ENCODE results near the gene ARHGAP21. TPM values are rescaled to one million over a fixed set of nuclear protein-coding genes. Genes with fewer than 3 reads are reported as not detected.
"Not testable (repeated sequence)": the region's sequence is repeated elsewhere in the genome, so short reads cannot be mapped to it uniquely, and the experiment has no call there.

Gene ARHGAP21
- total RNA-seq, 2 experiments from 2014 or later, result 32.7 to 34.1 TPM

DNA sequence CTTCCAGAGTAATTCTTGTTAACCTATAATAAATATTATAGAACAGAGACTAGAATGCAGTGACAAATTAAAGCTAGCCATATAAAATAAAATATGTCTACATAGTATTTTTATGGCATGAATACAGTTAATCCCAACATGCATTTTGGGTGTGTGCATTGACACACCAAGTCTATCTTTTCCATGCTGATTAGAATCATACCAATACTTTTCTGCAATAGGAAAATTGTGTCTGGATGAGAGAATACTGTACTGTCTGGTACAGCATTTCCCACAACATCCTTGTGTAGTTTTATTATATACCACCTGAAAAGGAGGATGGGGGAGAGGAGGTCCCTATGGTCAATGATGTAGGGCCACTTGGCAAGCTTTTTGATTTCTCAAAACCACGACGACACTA is 100.3 kb downstream of the ARHGAP21 start:
- ATAC-seq (no peak), DNase-seq (no peak)
- H3K36me3 Mint-ChIP-seq, result no peaks in the 10 kb centered on the region
- H3K27me3 Mint-ChIP-seq, result no peaks in the 10 kb centered on the region
- no peaks in the 10 kb centered on the region for H3K9me3 Mint-ChIP-seq (ENCODE audit: low read depth)
- no peak overlapping the region for H3K27ac Mint-ChIP-seq
- CTCF ChIA-PET, result interaction anchor here (1.4 to 2.1 kb wide), 2 partner anchors 10 to 13 kb away, joined by 3 to 6 read pairs; no protein-coding TSS in a partner anchor
- no peak overlapping the region for H3K4me3 Mint-ChIP-seq
- H3K4me1 Mint-ChIP-seq, result peaks cover 13% of the 10 kb centered on the region

DNA sequence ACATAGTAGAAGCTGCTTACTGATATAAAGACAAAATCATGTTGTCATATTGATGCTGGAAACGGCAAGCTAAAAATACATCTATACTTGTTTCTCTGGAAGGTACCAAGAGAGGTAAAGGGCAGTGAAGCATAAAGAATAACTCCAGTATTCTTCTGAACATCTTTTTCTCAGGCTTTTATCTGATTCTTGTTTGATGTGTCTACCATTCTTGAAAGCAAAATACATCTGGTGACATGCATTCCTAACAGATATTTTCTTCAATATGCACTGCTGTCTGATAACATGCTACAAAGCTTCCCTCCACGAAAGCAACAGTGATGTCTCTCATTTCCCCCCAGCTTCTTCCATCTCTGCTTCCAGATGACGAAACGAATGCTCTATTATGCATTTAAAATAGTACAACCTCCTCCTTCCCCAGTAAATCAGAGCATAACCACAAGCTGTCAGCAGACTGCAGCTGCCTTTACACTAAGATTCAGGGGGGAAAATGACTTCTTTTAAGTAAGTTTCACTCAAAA is 100.8 kb downstream of the ARHGAP21 start:
- DNase-seq (no peak), ATAC-seq (peak; percentile 22)
- peak overlapping the region; percentile 61 for H3K27ac Mint-ChIP-seq
- H3K27me3 Mint-ChIP-seq, result no peaks in the 10 kb centered on the region
- no peaks in the 10 kb centered on the region for H3K36me3 Mint-ChIP-seq
- CTCF ChIA-PET, result interaction anchor here (1.0 to 2.1 kb wide), 5 partner anchors 10 to 101 kb away, joined by 3 to 6 read pairs (median 3); partner anchors contain the start of gene ARHGAP21
- H3K4me1 Mint-ChIP-seq, result peaks cover 13% of the 10 kb centered on the region
- no peaks in the 10 kb centered on the region for H3K9me3 Mint-ChIP-seq (ENCODE audit: low read depth)
- H3K4me3 Mint-ChIP-seq, result peak overlapping the region; percentile 1

DNA sequence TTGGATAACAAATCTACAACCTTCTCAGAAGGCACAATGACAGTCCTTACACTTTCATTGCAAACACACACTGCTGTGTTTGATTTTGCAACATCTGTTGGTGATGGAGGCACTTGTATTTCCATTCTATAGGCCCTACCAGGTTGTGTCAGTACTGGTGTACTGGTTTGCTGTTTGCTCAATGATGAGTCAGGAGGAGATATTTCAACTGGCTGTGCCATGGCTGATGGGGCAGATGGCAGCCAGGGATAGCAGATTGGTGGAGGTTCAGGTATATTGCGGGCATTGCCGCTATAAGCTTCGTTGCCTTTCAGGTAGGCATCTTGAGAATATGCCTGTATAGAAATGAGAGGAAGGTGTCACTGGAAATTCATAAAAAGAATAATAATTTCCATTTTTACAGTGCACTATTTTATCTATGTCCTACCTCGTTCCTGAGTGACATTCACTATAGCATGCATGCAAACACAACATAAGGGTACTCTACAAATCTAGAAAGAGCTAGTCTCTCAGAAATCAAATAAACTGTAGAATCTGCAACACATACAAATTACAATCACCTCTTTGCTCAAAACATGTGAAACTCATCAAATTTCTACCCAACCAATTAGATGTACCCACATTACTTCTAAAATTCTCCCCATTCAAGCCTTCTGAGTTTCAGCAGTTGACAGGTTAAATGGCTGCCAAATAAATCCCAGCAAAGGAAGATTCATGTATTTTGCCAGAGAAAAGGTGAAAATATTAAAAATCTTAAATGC is 102.5 kb downstream of the ARHGAP21 start:
- H3K36me3 Mint-ChIP-seq; H3K4me3 Mint-ChIP-seq; H3K9me3 Mint-ChIP-seq (ENCODE audit: low read depth); CTCF ChIA-PET; H3K27me3 Mint-ChIP-seq; H3K27ac Mint-ChIP-seq; ATAC-seq; DNase-seq: not testable (repeated sequence)
- peaks cover 13% of the 10 kb centered on the region for H3K4me1 Mint-ChIP-seq

DNA sequence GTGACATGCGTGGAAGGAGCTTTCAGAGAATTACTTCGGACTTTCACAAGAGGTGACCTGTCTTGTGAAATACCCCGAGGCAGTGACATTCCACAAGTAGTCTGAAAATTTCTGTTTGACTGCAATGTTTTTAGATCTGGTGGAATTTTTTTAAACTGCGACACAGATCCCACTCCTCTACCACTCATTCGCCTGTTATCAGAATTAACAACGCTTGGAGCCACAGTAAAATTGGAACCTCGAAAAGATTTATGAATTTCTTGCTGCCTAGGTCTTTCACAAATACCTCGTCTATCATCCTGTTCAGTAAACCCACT is 103.7 kb downstream of the ARHGAP21 start:
- H3K9me3 Mint-ChIP-seq (ENCODE audit: low read depth); H3K36me3 Mint-ChIP-seq; H3K27ac Mint-ChIP-seq; H3K27me3 Mint-ChIP-seq; CTCF ChIA-PET; ATAC-seq; H3K4me3 Mint-ChIP-seq; DNase-seq: not testable (repeated sequence)
- peaks cover 13% of the 10 kb centered on the region for H3K4me1 Mint-ChIP-seq

DNA sequence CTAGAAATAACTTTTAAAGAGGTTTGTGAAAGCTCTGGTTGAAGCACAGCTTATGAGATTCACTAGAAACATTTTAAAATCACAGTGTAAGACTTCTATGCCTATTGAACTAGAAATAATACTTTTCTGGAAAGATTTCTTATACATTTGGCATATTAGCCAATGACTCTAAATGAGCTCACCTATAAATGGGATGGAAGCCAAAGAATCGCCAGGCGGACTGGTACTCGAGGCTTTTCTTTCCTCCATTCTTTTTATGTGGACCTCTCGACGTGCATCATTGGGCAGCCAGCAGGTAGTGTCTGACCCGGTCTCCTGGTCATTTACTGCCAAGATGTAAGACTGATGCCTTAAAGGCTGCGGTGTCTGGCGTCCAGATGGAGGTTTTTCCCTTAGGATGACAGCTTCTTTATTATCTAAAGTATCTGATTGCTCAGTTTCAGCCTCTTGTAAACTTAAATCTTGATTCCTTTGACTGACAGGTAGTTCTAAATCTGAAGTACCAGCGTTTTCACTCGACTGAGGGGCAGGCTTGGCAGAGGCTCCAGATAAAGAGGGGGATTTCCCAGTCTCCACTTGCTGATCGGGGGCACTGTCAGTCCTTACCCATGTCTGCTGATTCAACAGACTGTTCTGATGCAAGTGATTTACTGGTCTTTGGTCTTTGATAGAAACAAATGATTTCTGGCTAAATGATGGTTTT is 104.2 kb downstream of the ARHGAP21 start:
- H3K36me3 Mint-ChIP-seq; CTCF ChIA-PET; H3K27me3 Mint-ChIP-seq; H3K9me3 Mint-ChIP-seq (ENCODE audit: low read depth); DNase-seq; ATAC-seq; H3K4me3 Mint-ChIP-seq: not testable (repeated sequence)
- Mint-ChIP-seq H3K27ac (peak overlapping the region; percentile 24), H3K4me1 (peaks cover 13% of the 10 kb centered on the region)

DNA sequence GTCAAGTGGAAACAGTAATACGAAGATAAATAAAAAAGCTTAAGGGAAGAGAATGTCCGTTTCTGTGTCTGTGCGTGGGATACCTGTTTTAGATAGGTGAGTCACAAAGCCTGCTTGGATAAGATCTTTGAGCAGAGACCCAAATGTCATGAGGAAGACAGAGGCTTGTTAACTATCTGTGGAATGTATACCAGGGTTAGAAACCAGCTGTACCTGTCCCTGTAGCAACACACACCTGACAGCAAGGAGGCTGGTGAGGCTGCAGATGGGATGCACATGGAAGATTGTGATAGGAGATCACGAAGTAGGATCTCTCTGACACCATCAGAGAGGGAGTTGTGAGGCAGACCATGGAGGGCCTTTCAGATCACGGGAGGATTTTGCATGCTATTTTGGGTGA is 105.3 kb downstream of the ARHGAP21 start:
- Mint-ChIP-seq H3K9me3 (ENCODE audit: low read depth) (no peaks in the 10 kb centered on the region), H3K27ac (no peak overlapping the region), H3K27me3 (no peaks in the 10 kb centered on the region), H3K4me1 (peaks cover 13% of the 10 kb centered on the region), H3K4me3 (no peak overlapping the region), H3K36me3 (peaks cover 1% of the 10 kb centered on the region)
- DNase-seq, result no peak
- CTCF ChIA-PET, result interaction anchor here (0.8 to 1.9 kb wide), 12 partner anchors 10 to 462 kb away, joined by 3 to 11 read pairs (median 6); partner anchors contain the start of gene PRTFDC1
- no peak for ATAC-seq

DNA sequence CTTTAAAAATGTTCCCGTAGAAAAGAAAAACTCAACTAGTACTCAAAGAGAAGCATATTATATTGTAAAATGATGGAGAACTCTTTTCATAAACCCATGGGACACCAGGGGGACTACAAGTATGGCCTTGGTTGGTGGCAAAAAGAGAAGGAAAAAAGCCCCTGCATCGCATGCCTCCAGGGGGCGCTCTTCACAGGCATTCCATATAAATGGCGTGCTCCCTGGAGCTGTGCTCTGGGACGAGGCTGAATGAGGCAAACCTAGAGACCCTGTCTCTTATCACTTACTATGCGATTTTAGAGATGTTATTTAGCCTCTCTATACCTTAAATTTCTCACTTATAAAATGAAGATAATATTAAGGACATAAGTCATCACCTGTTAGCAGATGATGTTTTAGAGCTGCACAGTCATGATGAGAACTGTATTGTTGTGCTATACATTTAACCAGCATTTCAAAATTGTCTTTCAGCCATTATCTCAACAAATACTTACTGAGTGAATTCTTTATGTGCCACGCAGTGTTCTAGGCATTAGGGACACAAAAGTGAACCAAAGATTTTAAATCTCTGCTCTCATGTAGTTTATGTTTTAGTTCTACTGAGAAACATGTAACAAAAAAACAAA is 105.8 kb downstream of the ARHGAP21 start:
- H3K27me3 Mint-ChIP-seq, result no peaks in the 10 kb centered on the region
- no peaks in the 10 kb centered on the region for H3K9me3 Mint-ChIP-seq (ENCODE audit: low read depth)
- CTCF ChIA-PET, result interaction anchor here (0.8 to 1.9 kb wide), 18 partner anchors 10 to 467 kb away, joined by 3 to 11 read pairs (median 4); partner anchors contain the start of gene PRTFDC1
- H3K4me1 Mint-ChIP-seq, result peaks cover 11% of the 10 kb centered on the region
- H3K36me3 Mint-ChIP-seq, result peaks cover 2% of the 10 kb centered on the region
- ATAC-seq (no peak), DNase-seq (peak; percentile 50)
- no peak overlapping the region for H3K4me3 Mint-ChIP-seq
- no peak overlapping the region for H3K27ac Mint-ChIP-seq

DNA sequence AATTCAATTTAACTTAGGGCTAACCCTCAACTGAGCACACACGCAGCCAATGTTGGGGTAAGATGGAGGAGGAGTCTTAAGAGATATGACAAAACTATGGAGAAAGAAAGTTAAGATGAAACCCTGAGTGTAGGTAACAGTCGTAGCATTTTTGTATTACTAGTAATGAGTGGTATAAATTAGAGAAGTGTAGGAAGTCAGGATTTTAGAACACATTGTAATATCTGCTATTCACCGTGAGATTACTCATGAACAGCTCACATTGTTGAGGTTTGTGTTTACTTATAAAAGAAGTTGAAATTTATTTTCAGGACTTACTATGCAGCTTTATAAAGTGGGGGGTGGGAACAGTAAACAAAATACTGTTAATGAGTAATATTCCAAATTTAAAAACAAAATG is 107.2 kb downstream of the ARHGAP21 start:
- ATAC-seq (no peak), DNase-seq (no peak)
- CTCF ChIA-PET, result interaction anchor here (1.1 to 2.0 kb wide), 3 partner anchors 8 to 464 kb away, joined by 3 to 4 read pairs (median 4); no protein-coding TSS in a partner anchor
- Mint-ChIP-seq H3K36me3 (peaks cover 2% of the 10 kb centered on the region), H3K9me3 (ENCODE audit: low read depth) (no peaks in the 10 kb centered on the region), H3K4me3 (no peak overlapping the region), H3K27ac (no peak overlapping the region), H3K27me3 (no peaks in the 10 kb centered on the region), H3K4me1 (peaks cover 3% of the 10 kb centered on the region)

DNA sequence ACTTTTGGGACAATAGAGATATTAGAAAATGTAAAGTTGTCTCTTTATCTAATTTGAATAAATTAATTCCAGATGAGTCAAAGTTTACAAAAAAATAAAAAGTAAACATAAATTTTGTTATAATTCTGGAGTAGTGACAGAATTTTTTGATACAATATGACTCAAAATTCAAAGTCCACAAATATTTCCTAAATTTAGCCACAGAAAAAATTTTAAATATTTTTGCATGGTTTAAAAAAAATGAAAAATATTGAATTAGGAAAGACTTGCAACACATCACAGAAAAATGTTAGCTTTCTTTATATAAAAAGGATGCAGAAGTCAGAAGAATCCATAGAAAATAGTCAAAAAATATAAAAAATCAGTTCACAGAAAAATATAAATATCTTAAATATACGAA is 117.7 kb downstream of the ARHGAP21 start:
- CTCF ChIA-PET, result interaction anchor here (2.7 kb wide), 1 partner anchor 12 kb away, joined by 11 read pairs; no protein-coding TSS in a partner anchor
- no peak for ATAC-seq
- no peak for DNase-seq
- H3K27ac Mint-ChIP-seq, result no peak overlapping the region
- H3K4me1 Mint-ChIP-seq, result peaks cover 16% of the 10 kb centered on the region
- H3K9me3 Mint-ChIP-seq (ENCODE audit: low read depth), result no peaks in the 10 kb centered on the region
- no peaks in the 10 kb centered on the region for H3K27me3 Mint-ChIP-seq
- peaks cover 21% of the 10 kb centered on the region for H3K36me3 Mint-ChIP-seq
- no peak overlapping the region for H3K4me3 Mint-ChIP-seq

DNA sequence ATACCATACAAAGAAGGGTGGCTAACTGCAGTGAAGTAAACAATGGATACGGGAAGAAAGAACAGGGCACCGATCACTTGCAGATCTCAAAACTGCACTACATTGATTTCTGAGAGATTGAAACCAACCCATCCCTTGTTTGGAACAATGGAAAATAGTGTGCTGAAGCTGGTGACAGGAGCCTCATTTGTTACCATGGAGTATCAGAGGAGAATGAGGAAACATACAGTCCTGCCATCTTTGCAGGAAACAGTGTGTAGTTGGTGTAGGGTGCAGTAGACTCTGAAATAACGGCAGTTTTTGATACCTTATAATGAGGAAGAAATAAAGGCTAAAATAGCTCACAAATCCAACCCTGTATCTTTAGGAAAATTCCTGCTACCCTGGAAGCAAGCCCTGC is 118.5 kb downstream of the ARHGAP21 start:
- Mint-ChIP-seq H3K27ac (no peak overlapping the region), H3K4me3 (no peak overlapping the region), H3K4me1 (peaks cover 16% of the 10 kb centered on the region), H3K27me3 (no peaks in the 10 kb centered on the region), H3K36me3 (peaks cover 25% of the 10 kb centered on the region), H3K9me3 (ENCODE audit: low read depth) (no peaks in the 10 kb centered on the region)
- ATAC-seq, result no peak
- no peak for DNase-seq
- CTCF ChIA-PET, result interaction anchor here (2.7 kb wide), 1 partner anchor 13 kb away, joined by 11 read pairs; no protein-coding TSS in a partner anchor

DNA sequence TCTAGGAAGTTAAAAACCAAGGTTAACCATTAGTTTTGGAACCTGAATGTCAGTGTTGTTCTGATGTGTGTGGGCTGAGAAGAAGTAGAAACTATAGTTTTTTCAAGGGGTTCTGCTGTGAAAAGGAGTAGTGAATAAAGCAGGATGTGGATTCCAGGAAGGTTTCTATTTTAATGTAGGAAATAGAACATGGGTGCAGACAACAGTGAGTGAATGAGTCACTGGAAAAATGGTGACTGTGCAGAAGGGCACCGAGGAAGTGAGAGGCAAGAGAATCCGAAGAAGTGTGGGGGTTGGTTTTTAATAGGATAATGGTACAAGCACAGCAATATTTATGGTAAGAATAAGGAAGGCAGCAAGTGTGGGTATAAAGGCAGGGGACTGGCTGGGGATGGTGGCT is 120.4 kb downstream of the ARHGAP21 start:
- CTCF ChIA-PET, result interaction anchor here (2.7 kb wide), 1 partner anchor 15 kb away, joined by 11 read pairs; no protein-coding TSS in a partner anchor
- Mint-ChIP-seq H3K27me3 (no peaks in the 10 kb centered on the region), H3K36me3 (peaks cover 27% of the 10 kb centered on the region), H3K27ac (peak overlapping the region; percentile 70), H3K9me3 (ENCODE audit: low read depth) (no peaks in the 10 kb centered on the region), H3K4me1 (peaks cover 19% of the 10 kb centered on the region), H3K4me3 (no peak overlapping the region)
- peak; percentile 66 for ATAC-seq
- DNase-seq, result no peak

DNA sequence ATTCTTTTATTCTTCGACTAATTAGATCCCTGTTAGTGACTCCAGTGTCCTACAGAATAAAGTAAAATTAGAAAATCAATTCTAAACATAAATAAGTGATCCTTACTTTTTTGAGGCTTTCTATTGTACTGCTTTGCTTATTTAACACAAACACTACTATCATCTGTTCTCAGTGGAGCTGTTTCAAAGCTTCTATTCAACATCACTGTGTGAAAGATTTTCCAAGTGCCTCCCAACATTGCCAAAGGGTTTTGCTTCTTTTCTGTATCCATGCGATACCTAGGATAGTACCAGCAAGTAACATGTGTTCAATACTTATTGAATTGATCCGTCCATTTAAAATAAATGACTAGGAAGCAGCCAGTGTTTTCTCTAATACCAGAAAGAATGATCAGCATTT is 125.7 kb downstream of the ARHGAP21 start:
- CTCF ChIA-PET, result no interaction called here
- Mint-ChIP-seq H3K4me1 (peaks cover 13% of the 10 kb centered on the region), H3K27me3 (no peaks in the 10 kb centered on the region), H3K36me3 (peaks cover 28% of the 10 kb centered on the region), H3K27ac (no peak overlapping the region), H3K4me3 (no peak overlapping the region), H3K9me3 (ENCODE audit: low read depth) (no peaks in the 10 kb centered on the region)
- DNase-seq, result no peak
- ATAC-seq, result no peak

DNA sequence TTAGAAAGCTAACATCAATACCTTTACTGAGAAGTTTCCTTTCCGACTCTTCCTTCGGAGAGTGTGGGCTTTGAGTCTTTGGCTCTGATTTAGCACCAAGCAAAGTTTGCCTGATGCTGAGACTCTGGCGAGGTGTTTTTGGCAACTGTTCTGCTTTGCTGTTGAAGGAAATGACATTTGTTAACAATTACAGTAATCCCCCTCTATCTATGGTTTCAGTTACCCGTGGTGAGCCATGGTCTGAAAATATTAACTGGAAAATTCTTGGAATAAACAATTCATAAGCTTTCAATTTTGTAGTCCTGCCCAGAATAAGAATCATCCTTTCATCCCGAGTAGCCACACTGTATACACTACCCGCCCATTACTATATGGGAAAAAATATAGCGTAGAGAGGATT is 126.3 kb downstream of the ARHGAP21 start:
- Mint-ChIP-seq H3K27ac (no peak overlapping the region), H3K4me3 (no peak overlapping the region), H3K27me3 (no peaks in the 10 kb centered on the region), H3K4me1 (peaks cover 8% of the 10 kb centered on the region), H3K36me3 (peaks cover 23% of the 10 kb centered on the region), H3K9me3 (ENCODE audit: low read depth) (no peaks in the 10 kb centered on the region)
- ATAC-seq (no peak), DNase-seq (no peak)
- CTCF ChIA-PET, result no interaction called here
